NCI-H1436 (cell line): Measurements from ENCODE around the gene DDX46.
"Not testable (repeated sequence)": the region's sequence is repeated elsewhere in the genome, so short reads cannot be mapped to it uniquely, and the experiment has no call there.

Source experiments
- DNase-seq: peaks from one replicate; lab custom pipeline; 2025; lab: John Stamatoyannopoulos, UW

The DDX46 gene, protein sequence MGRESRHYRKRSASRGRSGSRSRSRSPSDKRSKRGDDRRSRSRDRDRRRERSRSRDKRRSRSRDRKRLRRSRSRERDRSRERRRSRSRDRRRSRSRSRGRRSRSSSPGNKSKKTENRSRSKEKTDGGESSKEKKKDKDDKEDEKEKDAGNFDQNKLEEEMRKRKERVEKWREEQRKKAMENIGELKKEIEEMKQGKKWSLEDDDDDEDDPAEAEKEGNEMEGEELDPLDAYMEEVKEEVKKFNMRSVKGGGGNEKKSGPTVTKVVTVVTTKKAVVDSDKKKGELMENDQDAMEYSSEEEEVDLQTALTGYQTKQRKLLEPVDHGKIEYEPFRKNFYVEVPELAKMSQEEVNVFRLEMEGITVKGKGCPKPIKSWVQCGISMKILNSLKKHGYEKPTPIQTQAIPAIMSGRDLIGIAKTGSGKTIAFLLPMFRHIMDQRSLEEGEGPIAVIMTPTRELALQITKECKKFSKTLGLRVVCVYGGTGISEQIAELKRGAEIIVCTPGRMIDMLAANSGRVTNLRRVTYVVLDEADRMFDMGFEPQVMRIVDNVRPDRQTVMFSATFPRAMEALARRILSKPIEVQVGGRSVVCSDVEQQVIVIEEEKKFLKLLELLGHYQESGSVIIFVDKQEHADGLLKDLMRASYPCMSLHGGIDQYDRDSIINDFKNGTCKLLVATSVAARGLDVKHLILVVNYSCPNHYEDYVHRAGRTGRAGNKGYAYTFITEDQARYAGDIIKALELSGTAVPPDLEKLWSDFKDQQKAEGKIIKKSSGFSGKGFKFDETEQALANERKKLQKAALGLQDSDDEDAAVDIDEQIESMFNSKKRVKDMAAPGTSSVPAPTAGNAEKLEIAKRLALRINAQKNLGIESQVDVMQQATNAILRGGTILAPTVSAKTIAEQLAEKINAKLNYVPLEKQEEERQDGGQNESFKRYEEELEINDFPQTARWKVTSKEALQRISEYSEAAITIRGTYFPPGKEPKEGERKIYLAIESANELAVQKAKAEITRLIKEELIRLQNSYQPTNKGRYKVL

DNA sequence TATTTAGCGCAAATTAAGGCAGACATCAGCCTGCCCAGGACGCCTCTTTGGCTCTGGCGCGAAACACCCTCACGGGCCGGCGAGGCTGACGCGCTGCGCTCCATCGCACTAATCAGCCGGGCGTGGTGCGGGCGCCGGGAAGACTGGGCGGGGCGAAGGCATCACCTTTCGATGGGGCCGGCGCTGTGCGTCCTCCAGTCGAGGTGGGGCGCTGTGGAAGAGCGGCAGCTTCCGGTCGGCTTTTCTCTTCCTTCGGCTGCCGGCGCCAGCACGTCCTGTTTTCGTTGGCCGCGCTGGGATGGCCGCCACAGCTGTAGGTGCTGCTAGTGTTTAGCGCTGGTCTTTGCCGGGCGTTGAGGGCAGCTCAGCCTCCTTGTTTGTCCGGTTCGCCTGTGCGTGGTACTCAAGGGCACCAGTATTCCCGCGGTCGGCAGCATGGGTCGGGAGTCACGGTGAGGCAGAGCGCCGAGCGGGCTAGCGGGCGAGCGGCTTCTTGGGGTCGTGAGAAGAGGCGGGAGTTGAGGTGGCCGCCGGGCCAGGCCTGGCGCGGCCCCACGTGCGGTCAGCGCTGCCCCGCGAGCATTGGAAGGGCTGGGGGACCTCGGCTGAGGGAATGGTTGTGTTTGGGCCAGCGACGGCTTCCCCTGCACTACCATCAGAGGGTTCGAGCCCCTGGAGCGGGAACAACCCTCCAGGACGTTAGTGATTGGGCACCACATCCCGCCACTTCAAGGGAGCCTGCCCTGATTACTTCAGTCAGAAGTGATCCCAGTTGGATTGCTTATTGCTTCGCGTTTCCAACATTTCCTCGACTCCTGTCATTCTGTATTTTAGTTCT is at the start of gene DDX46:
DDX46 (plus strand) TSS at position 276 of the 838 bp plus-strand sequence; CDS start at position 436, 160 bp downstream.
- DNase-seq: peak; percentile 94

DNA sequence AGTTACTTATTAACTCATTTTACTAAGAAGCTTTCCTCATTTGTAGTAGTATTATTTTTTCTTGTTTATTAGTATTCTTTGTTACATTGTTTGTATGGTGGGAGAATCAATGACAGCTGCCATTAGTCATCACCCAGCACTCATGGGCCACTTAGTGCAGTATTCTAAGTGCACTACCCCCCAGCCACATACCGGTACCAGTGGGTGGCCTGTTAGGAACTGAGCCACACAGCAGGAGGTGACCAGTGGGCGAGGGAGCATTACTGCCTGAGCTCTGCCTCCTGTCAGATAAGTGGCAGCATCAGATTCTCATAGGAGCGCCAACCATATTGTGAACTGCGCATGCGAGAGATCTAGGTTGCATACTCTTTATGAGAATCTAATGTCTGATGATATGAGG is 44.5 kb upstream of the DDX46 start:
- no peak for DNase-seq

DNA sequence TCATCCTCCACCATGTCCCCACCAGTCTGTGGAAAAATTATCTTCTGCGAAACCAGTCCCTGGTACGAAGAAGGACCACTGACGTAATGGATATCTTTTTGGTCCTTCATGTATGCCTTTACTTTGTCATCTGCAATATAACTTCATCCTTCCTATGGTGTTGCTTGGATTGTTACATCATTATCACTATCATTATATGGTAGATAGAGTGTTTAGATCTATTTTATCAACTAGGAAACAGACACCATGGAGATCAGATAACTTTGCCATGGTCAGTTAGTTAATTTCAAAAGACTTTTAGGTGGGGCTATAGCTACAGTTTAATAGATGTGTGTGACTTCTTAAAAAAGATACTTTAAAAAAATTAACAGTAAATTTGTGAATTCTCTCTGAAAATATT is 44.0 kb upstream of the DDX46 start:
- DNase-seq: no peak

DNA sequence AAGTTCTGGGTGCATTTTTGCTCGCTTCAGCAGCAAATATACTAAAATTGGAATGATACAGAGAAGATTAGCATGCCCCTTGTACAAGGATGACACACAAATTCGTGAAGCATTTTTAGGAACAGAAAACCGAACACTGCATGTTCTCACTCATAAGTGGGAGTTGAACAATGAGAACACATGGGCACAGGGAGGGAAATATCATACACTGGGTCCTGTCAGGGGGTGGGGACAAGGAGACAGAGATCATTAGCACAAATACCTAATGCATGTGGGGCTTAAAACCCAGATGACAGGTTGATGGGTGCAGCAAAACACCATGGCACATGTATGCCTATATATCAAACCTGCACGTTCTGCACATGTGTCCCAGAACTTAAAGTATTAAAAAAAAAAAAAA is 43.1 kb upstream of the DDX46 start:
- not testable (repeated sequence) for DNase-seq

DNA sequence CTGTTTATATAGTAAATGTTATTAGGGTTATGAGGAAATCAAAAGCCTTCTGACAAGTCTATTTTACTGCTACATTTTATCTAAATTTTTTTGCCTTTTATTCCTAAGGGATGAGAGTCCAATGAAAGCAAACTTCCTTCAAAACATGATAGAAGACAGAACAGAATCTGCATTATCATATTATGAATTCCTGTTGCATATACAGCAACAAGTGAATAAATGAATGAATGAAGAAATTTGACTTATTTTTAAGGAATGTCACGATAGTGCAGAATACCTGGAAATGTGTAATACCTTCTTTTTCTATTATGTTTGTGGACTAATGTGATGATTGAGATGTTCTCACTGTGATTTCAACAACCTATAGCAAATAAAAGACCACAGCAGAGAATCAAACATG is 33.7 kb upstream of the DDX46 start:
- no peak for DNase-seq

DNA sequence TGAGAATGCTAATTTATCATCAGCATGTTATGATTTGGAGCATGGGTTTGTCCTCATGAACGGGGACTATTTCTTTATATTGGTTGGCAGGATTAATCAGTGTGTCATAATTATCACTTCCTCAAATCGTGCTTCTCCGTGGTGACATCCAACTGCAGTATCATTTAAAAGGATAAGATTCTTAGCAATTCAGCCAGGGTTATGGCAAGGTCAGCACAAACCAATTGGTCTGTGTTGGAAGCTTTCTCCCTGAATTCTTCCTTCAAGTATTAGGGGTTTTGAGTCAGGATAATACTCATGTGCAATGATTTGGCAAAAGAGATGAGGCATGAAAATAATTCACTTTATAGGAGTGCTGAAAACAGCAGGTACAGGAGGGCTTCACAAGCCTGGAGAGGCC is 25.8 kb upstream of the DDX46 start:
- no peak for DNase-seq

DNA sequence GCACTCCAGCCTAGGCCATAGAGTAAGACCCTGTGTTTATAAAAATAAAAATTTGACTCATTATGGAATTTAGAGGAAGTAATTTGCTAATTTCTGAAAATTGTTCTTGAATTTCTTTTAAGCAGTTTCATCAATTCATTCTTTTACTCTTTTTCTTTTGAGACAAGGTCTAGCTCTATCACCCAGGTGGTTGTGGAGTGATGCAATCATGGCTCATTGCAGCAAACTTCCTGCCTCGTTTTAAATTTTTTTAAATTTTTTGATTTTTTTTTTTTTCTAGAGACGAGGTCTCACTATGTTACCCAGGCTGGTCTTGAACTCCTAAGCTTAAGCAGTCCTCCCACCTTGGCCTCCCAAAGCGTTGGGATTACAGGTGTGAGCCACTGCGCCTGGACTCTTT is 23.3 kb upstream of the DDX46 start:
- no peak for DNase-seq

DNA sequence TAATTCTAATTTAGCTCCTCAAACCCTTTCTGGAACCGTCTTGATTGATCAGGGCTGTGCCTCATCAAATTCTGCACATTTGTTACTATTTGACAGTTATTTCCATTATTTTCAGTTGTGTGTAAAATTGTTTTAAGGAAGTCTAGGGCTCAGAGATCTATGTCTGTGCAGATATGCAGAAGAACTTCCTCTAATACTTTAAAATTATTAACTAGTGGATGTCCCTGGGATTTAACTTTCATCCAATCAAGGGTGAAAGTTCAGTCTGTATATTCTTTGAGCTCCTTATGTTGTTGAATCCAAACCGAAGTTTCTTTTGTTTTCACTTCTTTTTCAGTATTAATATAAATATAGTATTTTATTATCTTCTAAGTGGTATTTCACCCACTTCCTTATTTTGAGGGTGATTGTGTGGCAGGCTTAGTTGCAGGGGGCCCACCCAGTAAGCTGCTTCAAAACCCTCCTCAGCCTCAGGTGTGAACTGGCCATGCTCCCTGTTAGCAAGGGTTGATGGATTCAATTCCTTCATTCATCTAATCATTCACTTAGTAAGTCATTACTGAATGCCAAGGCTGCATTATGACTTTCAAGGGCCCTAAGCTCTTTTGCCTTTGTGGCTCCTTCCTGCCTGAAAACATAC is 22.3 kb upstream of the DDX46 start:
- DNase-seq: no peak

DNA sequence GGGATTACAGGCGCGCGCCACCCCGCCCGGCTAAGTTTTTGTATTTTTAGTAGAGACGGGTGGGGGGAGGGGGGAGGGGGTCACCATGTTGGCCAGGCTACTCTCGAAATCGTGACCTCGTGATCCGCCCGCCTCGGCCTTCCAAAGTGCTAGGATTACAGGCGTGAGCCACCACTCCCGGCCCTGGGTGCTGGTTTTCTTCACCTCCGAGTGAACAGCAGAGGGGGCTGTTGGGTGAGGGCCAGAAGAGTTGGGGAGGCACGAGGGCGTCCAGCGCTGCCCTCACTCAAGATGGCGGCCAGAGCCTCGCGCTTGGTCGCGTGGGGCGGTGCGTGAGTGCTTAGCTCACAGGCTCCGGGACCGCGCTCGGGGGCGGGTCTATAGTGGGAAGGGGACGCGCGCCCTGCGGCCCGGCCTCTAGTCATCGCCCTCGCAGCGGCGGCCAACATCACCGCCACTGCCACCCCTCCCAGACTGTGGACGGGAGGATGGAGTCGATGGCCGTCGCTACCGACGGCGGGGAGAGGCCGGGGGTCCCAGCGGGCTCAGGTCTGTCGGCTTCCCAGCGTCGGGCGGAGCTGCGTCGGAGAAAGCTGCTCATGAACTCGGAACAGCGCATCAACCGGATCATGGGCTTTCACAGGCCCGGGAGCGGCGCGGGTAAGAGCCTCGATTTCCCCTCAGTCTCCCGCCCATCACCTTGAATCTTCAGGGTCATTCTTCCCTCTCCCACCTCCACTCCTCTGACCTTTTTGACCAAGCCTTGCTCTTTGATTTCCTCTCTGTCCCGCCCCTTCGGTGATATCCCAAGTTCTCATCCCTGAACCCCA is 20.2 kb upstream of the DDX46 start, which contains the start of gene CAMLG:
CAMLG (plus strand) TSS at position 416 of the 830 bp plus-strand sequence; CDS start at position 489, 73 bp downstream.
- DNase-seq: peak; percentile 98

DNA sequence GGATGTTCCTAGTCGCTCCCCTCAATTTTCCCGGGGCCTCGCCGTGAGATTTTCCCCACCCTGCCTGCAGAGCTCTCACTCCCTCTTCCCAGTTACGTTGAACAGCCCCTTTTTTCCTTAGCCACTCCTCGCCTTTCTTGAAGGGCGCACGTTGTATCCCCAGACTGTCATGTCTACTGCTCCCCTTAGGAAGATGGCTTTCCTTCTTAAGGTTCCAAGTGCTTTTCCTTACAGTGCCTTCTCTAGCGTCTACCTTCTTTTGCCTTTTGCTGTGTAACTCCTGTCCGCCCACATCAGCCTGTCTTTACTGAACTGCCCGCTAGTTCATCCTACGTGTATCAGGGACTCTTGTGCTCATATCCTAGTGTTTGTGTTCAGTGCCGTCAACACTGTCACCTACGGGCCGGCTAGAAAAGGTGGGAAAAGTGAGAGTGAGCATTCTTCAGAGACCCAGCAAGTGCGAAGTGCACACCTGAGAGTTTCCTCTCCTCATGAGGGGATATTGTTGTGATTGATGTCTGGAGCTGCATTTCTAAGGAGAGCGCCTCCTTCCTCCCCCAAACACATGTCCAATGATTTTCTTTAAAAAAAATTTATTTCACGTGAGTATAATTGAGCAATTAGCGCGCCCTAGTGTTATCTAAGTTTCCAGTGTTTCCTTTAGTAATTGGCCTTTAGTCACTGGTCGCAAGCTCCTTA is 19.5 kb upstream of the DDX46 start:
- peak; percentile 2 for DNase-seq

DNA sequence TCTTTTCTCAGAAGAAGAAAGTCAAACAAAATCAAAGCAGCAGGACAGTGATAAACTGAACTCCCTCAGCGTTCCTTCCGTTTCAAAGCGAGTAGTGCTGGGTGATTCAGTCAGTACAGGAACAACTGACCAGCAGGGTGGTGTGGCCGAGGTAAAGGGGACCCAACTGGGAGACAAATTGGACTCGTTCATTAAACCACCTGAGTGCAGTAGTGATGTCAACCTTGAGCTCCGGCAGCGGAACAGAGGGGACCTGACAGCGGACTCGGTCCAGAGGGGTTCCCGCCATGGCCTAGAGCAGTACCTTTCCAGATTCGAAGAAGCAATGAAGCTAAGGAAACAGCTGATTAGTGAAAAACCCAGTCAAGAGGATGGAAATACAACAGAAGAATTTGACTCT is 17.5 kb upstream of the DDX46 start:
- no peak for DNase-seq

DNA sequence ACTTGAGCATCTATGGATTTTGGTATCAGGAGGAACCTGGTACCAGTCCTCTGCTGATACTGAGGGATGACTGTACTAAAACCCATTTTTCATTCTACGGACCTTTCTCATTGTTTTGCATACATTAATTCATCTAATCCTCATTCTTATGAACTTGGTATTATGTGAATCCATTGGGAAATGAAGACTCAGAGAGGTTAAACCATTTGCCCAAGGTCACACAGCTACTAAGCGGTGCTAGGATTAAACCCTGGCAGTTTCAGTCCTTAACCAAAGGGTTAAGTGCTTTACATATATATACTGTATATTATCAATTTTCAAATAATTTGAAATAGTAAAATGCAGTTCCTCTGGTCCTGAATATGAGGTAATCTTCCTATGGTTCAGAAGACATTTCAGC is 16.4 kb upstream of the DDX46 start:
- no peak for DNase-seq

DNA sequence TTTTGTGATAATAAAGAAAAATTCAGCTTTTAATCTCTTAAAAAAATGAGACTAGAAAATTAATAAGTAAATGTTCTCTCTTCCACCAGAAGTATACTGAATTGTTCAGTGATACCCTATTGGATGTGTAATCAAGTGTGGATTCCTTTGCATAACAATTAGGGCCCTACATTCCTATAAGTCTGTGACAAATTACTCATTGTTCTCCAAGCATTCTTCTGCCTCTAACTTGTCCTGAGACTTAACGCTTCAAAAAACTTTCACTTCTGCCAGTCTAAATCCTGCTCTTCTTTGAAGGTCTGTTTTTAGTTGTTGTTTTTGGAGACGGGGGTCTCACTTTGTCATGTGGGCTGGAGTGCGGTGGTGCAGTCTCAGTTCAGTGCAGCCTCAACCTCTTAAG is 9.2 kb upstream of the DDX46 start:
- no peak for DNase-seq

DNA sequence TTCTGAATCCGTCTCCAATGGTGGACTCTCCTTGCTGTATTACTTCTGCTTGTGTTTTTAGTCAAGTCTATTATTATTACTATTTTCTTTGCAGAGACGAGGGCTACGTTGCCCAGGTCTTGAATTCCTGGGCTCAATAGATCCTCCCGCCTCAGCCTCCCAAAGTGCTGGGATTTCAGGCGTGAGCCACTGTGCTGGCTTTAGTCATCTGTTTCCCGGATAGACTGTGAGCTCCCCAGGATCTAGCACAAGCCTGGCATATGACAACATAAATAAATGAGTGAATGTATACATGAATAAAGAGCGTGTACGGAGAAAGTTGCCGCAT is 439 bp upstream of the DDX46 start:
- no peak for DNase-seq

DNA sequence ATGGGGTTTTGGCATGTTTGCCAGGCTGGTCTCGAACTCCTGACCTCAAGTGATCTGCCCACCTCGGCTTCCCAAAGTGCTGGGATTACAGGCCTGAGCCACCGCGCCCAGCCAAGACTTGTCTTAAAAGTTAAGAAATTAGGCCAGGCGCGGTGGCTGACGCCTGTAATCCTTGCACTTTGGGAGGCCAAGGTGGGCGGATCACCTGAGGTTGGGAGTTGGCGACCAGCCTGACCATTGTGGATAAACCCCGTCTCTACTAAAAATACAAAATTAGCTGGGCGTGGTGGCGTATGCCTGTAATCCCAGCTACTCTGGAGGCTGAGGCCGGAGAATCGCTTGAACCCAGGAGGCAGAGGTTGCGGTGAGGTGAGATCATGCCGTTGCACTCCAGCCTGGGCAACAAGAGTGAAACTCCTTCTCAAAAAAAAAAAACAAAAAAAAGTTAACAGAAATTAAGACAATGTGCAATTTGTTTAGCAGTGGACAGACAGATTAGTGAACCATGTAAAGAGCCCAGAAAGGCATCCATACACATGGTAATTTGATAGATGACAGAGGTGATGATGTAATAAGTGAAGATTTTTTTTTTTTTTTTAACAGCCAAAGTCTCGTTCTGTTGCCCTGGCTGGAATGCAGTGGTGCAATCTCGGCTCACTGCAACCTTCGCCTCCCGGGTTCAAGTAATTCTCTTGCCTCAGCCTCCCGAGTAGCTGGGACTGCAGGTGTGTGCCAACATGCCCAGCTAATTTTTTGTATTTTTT is 9.1 kb downstream of the DDX46 start:
- DNase-seq: not testable (repeated sequence)

DNA sequence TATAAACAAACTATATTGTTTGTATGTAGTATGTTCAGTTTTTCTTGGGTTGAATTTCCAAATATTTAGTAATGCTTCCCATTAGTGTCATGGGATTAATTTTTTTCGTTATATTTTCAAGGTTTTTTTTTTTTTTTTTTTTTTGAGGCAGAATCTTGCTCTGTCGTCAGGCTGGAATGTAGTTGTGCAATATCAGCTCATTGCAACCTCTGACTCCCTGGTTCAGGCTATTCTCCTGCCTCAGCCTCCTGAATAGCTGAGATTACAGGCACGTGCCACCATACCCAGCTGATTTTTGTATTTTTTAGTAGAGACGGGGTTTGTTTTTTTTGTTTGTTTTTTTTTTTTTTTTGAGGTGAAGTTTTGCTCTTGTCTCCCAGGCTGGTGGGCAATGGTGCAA is 10.6 kb downstream of the DDX46 start:
- no peak for DNase-seq

DNA sequence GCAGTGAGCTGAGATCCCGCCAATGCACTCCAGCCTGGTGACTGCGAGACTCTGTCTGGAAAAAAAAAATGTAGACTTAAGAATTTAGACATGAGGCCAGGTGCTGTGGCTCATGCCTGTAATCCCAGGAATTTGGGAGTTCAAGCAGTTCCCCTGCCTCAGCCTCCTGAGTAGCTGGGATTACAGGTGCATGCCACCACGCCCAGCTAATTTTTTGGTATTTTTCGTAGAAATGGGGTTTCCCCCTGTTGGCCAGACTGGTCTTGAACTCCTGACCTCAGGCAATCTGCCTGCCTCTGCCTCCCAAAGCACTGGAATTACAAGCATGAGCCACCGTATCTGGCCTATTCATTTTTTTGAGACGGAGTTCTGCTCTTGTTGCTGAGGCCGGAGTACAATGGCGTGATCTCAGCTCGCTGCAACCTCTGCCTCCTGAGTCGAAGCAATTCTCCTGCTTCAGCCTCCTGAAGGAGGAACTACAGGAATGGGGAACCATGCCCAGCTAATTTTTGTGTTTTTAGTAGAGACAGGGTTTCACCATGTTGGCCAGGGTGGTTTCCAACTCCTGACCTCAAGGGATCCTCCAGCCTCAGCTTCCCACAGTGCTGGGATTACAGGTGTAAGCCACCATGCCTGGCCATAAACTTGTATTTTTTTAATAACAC is 14.0 kb downstream of the DDX46 start:
- no peak for DNase-seq

DNA sequence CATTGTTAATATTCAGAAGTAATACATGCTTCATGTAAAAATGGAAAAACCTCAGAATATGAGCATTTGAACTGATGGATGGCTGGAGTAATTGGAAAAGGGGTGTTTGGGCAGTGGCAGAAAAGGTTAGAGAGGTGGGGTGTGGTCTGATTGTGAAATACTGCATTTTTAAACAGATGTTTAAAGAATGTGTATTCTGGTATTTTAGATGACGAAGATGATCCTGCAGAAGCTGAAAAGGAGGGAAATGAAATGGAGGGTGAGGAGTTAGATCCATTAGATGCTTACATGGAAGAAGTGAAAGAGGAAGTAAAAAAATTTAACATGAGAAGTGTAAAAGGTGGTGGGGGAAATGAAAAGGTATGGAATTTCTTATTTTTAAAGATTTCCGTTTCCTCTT is 18.8 kb downstream of the DDX46 start:
- DNase-seq: no peak
